ENCODE results near the gene TRAF5.

The TRAF5 gene

DNA sequence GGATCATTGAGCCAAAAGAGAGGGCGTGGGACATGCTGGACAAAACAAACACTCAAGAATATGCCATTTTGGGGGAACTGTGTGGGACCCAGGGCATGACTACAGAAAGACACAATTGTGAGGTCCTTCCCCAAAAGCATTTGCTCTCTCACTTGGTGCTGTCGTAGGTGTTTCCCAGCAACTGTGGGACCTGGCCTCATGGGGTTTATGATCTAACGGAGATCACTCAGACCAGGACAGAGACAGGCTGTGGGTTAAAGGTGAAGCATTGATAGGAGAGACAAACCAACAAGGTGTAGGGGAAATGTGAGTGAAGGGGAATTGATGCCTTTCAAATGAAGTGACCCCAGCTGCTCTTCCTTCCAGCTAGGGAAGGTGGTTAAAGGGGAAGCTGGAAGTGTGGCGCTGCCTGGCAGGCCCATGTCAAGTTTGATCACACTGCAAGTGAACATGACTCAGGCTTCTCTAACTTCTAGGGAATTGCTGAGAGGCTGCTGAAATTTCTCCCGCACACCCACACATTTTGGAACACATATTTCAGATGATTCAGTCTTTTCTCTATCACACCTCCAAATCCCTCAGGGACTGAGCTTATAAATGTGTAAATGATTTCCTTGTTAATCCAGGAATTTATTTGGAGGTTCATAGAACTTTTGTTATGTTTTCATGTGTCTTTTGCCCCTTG lies 30.2 kb downstream of the TRAF5 start:
- no peak overlapping the region for H3K27ac ChIP-seq
- TF ChIP-seq ZFX (IDR thresholded peaks at IDR 0.05; ENCODE audit: borderline replicate concordance), result no peak
- TF ChIP-seq CTCF (IDR thresholded peaks at IDR 0.05), result no peak

GRCh38 chr1:211358685-211359084 lies 32.1 kb downstream of the TRAF5 start:
- H3K27ac ChIP-seq, result no peak overlapping the region
- TF ChIP-seq CTCF (IDR thresholded peaks at IDR 0.05), result no peak
- TF ChIP-seq ZFX (IDR thresholded peaks at IDR 0.05; ENCODE audit: borderline replicate concordance), result no peak

- TF ChIP-seq ZFX (IDR thresholded peaks at IDR 0.05; ENCODE audit: borderline replicate concordance) (no peak), CTCF (IDR thresholded peaks at IDR 0.05) (no peak)
- no peak overlapping the region for H3K27ac ChIP-seq
These were observed 33.2 kb downstream of the TRAF5 start for GRCh38 chr1:211359876-211360275.

GRCh38 chr1:211361202-211361601 lies 34.6 kb downstream of the TRAF5 start:
- TF ChIP-seq CTCF (IDR thresholded peaks at IDR 0.05) (no peak), ZFX (IDR thresholded peaks at IDR 0.05; ENCODE audit: borderline replicate concordance) (no peak)
- H3K27ac ChIP-seq, result no peak overlapping the region

DNA sequence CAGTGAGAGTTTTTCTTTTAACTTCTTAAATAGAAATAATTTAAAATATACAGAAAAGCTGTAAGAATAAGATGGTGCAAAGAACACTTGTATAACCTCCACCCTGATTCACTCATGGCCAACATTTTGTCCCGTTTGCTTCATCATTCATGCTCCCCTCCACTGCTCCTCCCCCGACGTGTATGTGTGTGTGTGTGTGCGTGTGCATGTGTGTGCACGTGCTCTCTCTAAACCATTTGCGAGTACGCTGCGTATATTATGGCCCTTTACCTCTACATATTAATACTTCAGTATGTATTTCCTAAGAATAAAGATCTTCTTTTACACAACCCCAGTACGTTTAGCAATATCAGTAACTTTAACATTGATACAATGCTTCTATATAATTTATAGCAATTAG lies 43.0 kb downstream of the TRAF5 start:
- TF ChIP-seq CTCF (IDR thresholded peaks at IDR 0.05) (no peak), ZFX (IDR thresholded peaks at IDR 0.05; ENCODE audit: borderline replicate concordance) (no peak)
- H3K27ac ChIP-seq, result no peak overlapping the region

DNA sequence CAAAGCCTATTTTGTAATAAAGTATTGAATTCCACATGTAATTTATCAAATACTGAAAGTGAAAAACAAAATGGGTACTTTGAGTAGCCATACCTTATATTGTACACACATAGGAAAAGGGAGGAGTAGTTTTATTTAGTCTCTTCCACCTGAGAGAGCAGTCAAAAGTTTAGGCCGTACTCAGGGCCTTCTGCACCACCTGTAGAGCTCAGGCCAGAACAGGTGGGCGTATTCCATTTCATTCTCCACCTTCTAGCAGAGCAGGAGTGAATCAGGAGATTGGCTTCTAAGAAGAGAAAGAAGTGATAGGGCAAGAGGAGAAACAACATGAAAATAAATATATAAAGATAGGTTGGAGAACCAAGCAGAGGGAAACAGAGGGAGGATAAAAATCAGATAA lies 44.0 kb downstream of the TRAF5 start:
- H3K27ac ChIP-seq, result no peak overlapping the region

More for the DNA sequence above, 44.0 kb downstream of the TRAF5 start:
- TF ChIP-seq CTCF (IDR thresholded peaks at IDR 0.05), result no peak
- no peak for TF ChIP-seq ZFX (IDR thresholded peaks at IDR 0.05; ENCODE audit: borderline replicate concordance)
